MV-4-11 (cell line): Measurements from ENCODE around the gene HIRIP3.

Experiments
- DNase-seq: peaks from one replicate; lab custom pipeline; 2025; lab: John Stamatoyannopoulos, UW

HIRIP3 gene

GRCh38 chr16:29983420-29984136 is 11.8 kb downstream of the HIRIP3 start:
- DNase-seq = no peak

GRCh38 chr16:29982560-29983419 is 12.6 kb downstream of the HIRIP3 start:
- DNase-seq = no peak

GRCh38 chr16:29978564-29979270 is 16.7 kb downstream of the HIRIP3 start:
- DNase-seq = no peak

GRCh38 chr16:29978081-29978480 is 17.3 kb downstream of the HIRIP3 start:
- no peak for DNase-seq

GRCh38 chr16:29977063-29977825 is 18.2 kb downstream of the HIRIP3 start:
- no peak for DNase-seq

- DNase-seq = no peak
These were observed 19.5 kb downstream of the HIRIP3 start for GRCh38 chr16:29975811-29976511.

- DNase-seq = no peak
These were observed 20.3 kb downstream of the HIRIP3 start for GRCh38 chr16:29975134-29975538.

GRCh38 chr16:29974291-29975133 is 20.9 kb downstream of the HIRIP3 start:
- DNase-seq = no peak

- DNase-seq = peak; percentile 99
These were observed 21.8 kb downstream of the HIRIP3 start, which contains the start of gene TAOK2 for GRCh38 chr16:29973384-29974246. TSS of gene TAOK2 (plus strand) at chr16:29973868. CDS start at chr16:29977773, 3,905 bp downstream.

GRCh38 chr16:29972992-29973383 is 22.4 kb downstream of the HIRIP3 start:
- no peak for DNase-seq

GRCh38 chr16:29972500-29972899 is 22.9 kb downstream of the HIRIP3 start:
- no peak for DNase-seq

GRCh38 chr16:29971304-29971703 is 24.1 kb downstream of the HIRIP3 start:
- DNase-seq = no peak

GRCh38 chr16:29968205-29968604 is 27.2 kb downstream of the HIRIP3 start:
- DNase-seq = no peak

GRCh38 chr16:29963021-29963743 is 32.2 kb downstream of the HIRIP3 start:
- no peak for DNase-seq

- DNase-seq = peak; percentile 56
These were observed 32.9 kb downstream of the HIRIP3 start for GRCh38 chr16:29962344-29962994.

GRCh38 chr16:29961479-29962343 is 33.7 kb downstream of the HIRIP3 start, which contains the start of gene TMEM219:
TSS of gene TMEM219 (plus strand) at chr16:29962079. CDS start at chr16:29963144, 1,065 bp downstream.
- peak; percentile 88 for DNase-seq

GRCh38 chr16:29961127-29961478 is 34.3 kb downstream of the HIRIP3 start:
- no peak for DNase-seq
